SJCRH30 (cell line): ENCODE measurements around the gene AKR1B15. TPM values are rescaled to one million over a fixed set of nuclear protein-coding genes. Genes with fewer than 3 reads are reported as not detected.
"Not testable (repeated sequence)": the region's sequence is repeated elsewhere in the genome, so short reads cannot be mapped to it uniquely, and the experiment has no call there.

ENCODE experiments used
- DNase-seq, 2 experiments: peaks; one replicate each; pipeline ENCODE4 v3.0.0-alpha.2; 2015 to 2020
- H3K27ac ChIP-seq: fragments of 250-450 bp; sonication (Bioruptor Pico); 2 replicates; pipeline ENCODE4 v1.5.1; 2020; ENCODE audit warnings: mild to moderate bottlenecking, moderate library complexity
- H3K27me3 ChIP-seq: fragments of 250-450 bp; sonication (Bioruptor Pico); 2 replicates; pipeline ENCODE4 v1.5.1; 2020; ENCODE audit warnings: mild to moderate bottlenecking, moderate library complexity
- H3K36me3 ChIP-seq: fragments of 250-450 bp; sonication (Bioruptor Pico); 2 replicates; pipeline ENCODE4 v1.5.1; 2020; ENCODE audit warnings: mild to moderate bottlenecking, moderate library complexity
- H3K4me1 ChIP-seq: fragments of 250-450 bp; sonication (Bioruptor Pico); 2 replicates; pipeline ENCODE4 v1.5.1; 2020; ENCODE audit warnings: mild to moderate bottlenecking, moderate library complexity
- H3K4me3 ChIP-seq: fragments of 250-450 bp; sonication (Bioruptor Pico); 2 replicates; pipeline ENCODE4 v1.5.1; 2020; ENCODE audit warnings: mild to moderate bottlenecking, moderate library complexity
- H3K9me3 ChIP-seq: fragments of 250-450 bp; sonication (Bioruptor Pico); replicated peaks from 2 replicates; pipeline ENCODE4 v1.5.1; 2020; ENCODE audit warnings: mild to moderate bottlenecking, moderate library complexity
- total RNA-seq: library from RNA; depleted of rRNA; stranded (reverse); fragments of >200 nt; shearing (Covaris generic); gene quantifications from 2 replicates; pipeline ENCODE4 v1.2.3, GENCODE V29; 2014

The AKR1B15 gene
- total RNA-seq, 1 experiment from 2014 or later, result not detected

DNA sequence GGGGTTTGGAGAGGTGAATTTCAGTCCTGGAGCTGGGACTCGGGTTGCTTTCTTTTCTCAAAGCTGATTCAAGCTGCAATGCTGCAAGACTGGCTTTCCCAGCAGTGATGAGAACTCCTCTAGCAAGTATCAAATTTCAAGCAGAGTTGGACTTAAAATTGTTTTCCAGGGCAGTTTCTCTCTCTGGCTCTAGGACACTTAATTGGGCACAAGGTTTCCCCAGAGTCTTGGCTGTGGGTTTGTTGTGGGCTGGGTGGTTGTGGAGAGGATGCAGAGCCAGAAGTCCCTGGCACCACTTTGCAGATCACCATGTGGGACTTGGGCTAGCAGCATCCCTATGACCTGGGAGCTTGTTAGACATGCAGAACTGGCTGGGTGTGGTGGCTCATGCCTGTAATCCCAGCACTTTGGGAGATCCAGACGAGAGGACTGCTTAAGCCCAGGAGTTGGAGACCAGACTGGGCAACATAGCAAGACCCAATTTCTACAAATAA, 16.8 kb downstream of the AKR1B15 start:
- DNase-seq, result no peak
- H3K9me3 ChIP-seq, result 0 out of 2 replicates have a peak, but pooled peaks cover 5% of the 10 kb centered on the region
- no peaks in the 10 kb centered on the region for H3K36me3 ChIP-seq
- no peaks in the 10 kb centered on the region for H3K27me3 ChIP-seq
- H3K4me1 ChIP-seq, result no peaks in the 10 kb centered on the region
- H3K4me3 ChIP-seq, result no peak overlapping the region
- no peak overlapping the region for H3K27ac ChIP-seq

DNA sequence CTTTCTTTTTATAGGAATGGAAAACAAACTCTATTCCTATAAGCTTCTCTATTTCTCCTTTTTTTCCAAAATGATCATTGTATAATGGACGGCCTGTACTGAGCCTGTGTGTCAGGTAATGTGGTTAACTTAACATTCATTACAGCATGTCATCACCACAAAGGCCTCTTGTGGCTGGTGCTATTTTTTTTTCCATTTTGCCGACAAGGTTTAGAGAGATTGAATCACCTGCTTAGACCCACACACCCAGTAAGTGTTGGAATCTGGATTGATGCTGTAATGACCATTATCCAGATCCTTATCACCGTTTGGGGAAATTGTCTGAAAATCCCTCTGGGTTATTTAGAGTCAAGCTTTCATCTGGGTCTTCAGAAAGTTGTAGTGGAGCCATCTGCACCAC, 18.5 kb downstream of the AKR1B15 start:
- H3K4me3 ChIP-seq, result no peak overlapping the region
- no peaks in the 10 kb centered on the region for H3K4me1 ChIP-seq
- H3K36me3 ChIP-seq, result no peaks in the 10 kb centered on the region
- 0 out of 2 replicates have a peak, but pooled peaks cover 5% of the 10 kb centered on the region for H3K9me3 ChIP-seq
- H3K27ac ChIP-seq, result no peak overlapping the region
- DNase-seq, result no peak
- H3K27me3 ChIP-seq, result no peaks in the 10 kb centered on the region

DNA sequence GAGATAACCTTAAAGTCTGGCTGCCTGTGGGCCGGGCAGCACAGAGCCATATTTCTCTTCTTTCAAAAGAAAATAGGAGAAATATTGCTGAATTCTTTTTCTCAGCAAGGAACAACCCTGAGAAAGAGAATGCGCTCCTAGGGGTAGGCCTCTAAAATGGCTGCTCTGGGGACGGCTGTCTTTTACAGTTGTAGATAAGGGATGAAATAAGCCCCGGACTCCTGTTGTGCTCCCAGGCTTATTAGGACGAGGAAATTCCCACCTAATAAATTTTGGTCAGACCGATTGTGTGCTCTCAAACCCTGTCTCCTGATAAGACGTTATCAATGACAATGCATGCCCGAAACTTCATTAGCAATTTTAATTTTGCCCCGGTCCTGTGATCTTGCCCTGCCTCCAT, 21.1 kb downstream of the AKR1B15 start:
- not testable (repeated sequence) for DNase-seq, H3K27me3 ChIP-seq, H3K9me3 ChIP-seq, H3K4me3 ChIP-seq, H3K27ac ChIP-seq, H3K36me3 ChIP-seq, H3K4me1 ChIP-seq

DNA sequence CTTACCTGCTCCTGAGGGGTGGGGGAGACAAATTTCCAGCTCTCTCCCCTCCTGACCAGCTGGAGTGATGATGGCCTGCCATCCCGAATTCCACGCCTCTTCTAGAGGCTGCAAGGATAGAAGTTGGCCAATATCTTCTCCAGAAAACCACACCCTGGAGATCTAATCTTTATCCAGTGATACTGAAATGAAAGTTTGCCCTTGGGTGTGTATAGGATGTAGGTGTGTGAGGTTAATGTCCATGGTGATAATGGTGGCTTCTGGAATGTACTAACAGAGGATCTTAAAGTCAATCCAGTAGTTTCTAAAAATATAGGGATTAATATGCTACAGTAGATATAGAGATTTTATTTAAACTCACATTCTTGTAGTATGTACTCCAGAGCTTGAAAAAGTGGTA, 22.2 kb downstream of the AKR1B15 start:
- no peak overlapping the region for H3K27ac ChIP-seq
- no peaks in the 10 kb centered on the region for H3K36me3 ChIP-seq
- H3K27me3 ChIP-seq, result no peaks in the 10 kb centered on the region
- no peak overlapping the region for H3K4me3 ChIP-seq
- DNase-seq, result no peak
- H3K4me1 ChIP-seq, result no peaks in the 10 kb centered on the region
- H3K9me3 ChIP-seq, result no peaks in the 10 kb centered on the region

DNA sequence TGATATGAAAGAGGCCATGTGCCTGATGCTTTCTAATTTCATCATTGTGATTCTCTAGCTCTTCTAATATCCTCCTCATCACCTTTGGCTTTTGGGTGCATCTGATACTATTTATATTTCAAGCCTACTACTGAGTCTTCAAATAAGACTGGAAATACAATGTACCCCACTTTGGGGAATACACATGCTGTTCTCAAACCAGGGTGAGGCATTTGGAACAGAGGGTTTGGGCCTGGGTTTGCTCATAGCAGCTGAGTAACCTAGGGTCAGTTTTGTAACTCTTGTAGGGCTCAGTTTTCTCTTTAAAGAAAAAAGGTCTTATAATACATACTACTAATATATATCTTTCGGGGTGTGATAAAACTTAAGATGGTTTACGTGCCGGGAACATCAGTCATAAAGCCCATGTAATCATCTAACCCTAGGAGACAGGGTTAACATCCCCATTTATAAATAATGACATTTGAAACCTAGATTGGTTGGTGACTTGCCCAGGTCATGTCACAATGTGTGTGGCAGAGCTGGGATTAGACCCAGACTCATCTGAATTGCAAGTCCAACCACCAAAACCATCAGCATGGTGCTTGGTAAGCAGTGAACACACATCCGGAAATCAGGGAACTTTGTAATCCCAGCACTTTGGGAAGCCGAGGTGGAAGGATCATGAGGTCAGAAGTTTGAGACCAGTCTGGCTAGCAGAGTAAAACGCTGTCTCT, 23.0 kb downstream of the AKR1B15 start:
- H3K4me3 ChIP-seq, result no peak overlapping the region
- H3K4me1 ChIP-seq, result no peaks in the 10 kb centered on the region
- H3K9me3 ChIP-seq, result no peaks in the 10 kb centered on the region
- no peaks in the 10 kb centered on the region for H3K27me3 ChIP-seq
- no peak for DNase-seq
- no peak overlapping the region for H3K27ac ChIP-seq
- H3K36me3 ChIP-seq, result no peaks in the 10 kb centered on the region

DNA sequence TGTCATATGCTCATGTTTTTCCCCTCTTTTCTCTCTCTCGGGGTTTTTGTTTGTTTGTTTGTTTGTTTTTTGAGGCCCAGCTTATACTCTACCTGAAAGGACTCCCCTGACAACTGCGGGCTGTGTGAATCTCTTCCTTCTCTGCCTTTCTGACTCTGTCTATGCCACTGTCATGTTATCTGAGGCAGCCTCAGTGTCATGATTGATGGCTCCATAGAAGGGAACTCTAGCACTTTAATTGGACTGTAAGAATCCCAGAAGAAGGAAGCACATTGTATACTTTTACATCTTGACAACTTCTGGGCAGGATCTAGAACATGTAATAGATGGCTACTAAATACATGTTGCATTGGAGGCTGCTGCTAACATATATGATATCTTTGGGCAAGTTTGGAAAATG, 25.4 kb downstream of the AKR1B15 start:
- H3K9me3 ChIP-seq, result no peaks in the 10 kb centered on the region
- H3K4me3 ChIP-seq, result no peak overlapping the region
- no peaks in the 10 kb centered on the region for H3K4me1 ChIP-seq
- H3K27ac ChIP-seq, result no peak overlapping the region
- DNase-seq, result no peak
- no peaks in the 10 kb centered on the region for H3K36me3 ChIP-seq
- H3K27me3 ChIP-seq, result no peaks in the 10 kb centered on the region

DNA sequence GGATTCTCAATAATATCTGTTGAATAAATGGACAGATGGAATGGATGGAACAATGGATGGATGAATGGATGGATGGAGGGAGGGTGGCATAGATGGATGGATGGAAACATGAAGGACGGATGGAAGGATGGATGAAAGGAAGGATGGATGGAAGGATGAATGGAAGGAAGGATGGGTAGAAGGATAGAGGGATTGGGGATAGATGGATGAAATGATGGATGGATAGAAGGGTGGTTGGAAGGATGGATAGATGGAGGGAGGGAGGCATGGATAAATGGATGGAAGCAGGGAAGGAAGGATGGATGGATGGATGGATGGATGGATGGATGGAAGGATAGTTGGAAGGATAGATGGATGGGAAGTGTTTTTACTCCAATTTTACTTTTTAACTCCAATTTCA, 35.4 kb downstream of the AKR1B15 start:
- no peak overlapping the region for H3K4me3 ChIP-seq
- H3K4me1 ChIP-seq, result no peaks in the 10 kb centered on the region
- no peak for DNase-seq
- H3K9me3 ChIP-seq, result 0 out of 2 replicates have a peak, but pooled peaks cover 2% of the 10 kb centered on the region
- no peaks in the 10 kb centered on the region for H3K36me3 ChIP-seq
- no peaks in the 10 kb centered on the region for H3K27me3 ChIP-seq
- H3K27ac ChIP-seq, result no peak overlapping the region

DNA sequence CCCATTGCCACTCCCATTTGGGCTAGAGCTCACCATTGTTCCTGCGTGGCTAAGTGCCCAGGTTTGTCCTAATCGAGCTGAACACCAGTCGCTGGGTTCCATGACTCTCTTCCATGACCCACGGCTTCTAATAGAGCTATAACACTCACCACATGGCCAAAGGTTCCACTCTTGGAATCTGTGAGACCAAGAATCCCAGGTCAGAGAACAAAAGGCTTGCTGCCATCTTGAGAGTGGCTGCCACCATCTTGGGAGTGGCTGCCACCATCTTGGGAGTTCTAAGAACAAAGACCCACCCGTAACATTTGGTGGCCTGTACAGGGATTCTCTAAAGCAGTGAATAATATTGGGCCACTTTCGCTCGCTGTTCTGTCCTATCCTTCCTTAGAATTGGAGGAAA, 37.0 kb downstream of the AKR1B15 start:
- Histone ChIP-seq H3K27ac (no peak overlapping the region), H3K9me3 (0 out of 2 replicates have a peak, but pooled peaks cover 2% of the 10 kb centered on the region), H3K4me3 (no peak overlapping the region), H3K27me3 (no peaks in the 10 kb centered on the region), H3K36me3 (no peaks in the 10 kb centered on the region), H3K4me1 (no peaks in the 10 kb centered on the region)
- no peak for DNase-seq

DNA sequence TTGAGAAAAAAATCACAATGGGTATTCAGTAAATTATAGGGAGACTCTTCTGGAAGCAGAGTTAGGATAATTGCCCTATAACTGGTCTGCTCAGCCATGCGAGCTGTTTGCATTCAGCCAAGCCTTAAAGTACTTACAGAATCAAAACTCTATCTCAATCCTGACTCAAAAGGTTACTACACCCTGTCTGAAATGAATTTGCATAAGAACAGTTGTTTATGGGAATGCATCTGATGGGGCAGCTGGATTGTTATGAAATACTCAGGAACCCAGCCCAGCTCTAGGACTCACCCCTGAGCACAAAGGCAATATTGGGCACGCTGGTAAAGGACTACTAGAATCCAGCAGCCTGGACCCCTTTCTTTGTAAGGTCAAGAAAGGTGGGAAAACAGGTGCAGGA, 38.8 kb downstream of the AKR1B15 start:
- DNase-seq, result no peak
- Histone ChIP-seq H3K27me3 (no peaks in the 10 kb centered on the region), H3K36me3 (no peaks in the 10 kb centered on the region), H3K4me3 (no peak overlapping the region), H3K27ac (no peak overlapping the region), H3K4me1 (no peaks in the 10 kb centered on the region), H3K9me3 (0 out of 2 replicates have a peak, but pooled peaks cover 2% of the 10 kb centered on the region)

DNA sequence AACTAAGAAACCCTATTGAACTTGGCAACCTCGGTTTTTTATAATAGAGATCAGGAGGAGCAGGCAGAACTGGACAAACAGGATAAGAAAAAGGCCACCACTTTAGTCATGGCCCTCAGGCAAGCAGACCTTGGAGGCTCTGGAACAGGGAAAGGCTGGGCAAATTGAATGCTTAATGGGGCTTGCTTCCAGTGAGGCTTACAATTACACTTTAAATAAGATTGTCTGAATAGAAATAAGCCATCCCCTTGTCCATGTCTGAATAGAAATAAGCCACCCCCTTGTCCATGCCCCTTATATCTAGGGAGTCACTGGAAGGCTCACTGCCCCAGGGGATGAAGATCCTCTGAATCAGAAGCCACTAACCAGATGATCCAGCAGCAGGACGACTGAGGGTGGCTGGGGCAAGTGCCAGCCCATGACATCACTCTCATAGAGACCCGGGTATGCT, 40.6 kb downstream of the AKR1B15 start:
- DNase-seq, result no peak

DNA sequence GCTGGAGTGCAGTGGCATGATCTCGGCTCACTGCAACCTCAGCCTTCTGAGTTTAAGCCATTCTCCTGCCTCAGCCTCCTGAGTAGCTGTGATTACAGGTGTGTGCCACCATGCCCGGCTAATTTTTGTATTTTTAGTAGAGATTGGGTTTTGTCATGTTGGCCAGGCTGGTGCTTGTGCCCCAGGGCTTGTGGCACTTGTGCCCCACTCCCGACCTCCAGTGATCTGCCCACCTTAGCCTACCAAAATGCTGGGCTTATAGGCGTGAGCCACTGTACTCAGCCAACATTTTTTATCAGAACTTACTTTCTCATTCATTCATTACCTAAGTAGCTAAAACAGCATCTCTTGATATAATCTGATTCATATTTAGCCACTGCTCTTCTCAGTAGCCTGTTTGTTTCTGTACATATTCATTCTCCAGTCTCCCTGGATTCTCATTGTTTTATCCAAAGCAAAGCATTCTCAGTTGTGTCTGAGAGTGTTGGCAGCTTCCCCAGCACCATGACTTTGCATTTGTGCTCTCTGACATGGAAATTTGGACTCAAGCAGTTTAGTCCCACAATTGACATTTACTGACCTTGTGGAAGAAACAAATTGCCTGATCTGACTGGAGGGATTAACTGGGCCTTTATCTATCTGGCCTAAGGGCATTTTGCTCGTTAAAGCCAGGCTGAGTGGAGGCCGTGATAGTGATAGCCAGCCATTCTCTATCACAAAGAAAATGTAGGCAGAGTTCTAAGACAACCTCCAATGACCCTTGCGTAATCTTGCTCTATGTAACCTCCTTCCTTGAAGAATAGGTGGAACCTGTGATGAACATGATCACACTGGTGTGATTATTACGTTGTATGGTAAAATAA, 44.9 kb downstream of the AKR1B15 start:
- DNase-seq, result peak in 1 of 2 experiments; percentile 32
- Histone ChIP-seq H3K9me3 (no peaks in the 10 kb centered on the region), H3K27me3 (no peaks in the 10 kb centered on the region), H3K36me3 (no peaks in the 10 kb centered on the region), H3K4me3 (no peak overlapping the region), H3K27ac (no peak overlapping the region), H3K4me1 (no peaks in the 10 kb centered on the region)

More for the DNA sequence above, 40.6 kb downstream of the AKR1B15 start:
- Histone ChIP-seq H3K27ac (no peak overlapping the region), H3K4me3 (no peak overlapping the region), H3K27me3 (no peaks in the 10 kb centered on the region), H3K9me3 (no peaks in the 10 kb centered on the region), H3K36me3 (no peaks in the 10 kb centered on the region), H3K4me1 (no peaks in the 10 kb centered on the region)

DNA sequence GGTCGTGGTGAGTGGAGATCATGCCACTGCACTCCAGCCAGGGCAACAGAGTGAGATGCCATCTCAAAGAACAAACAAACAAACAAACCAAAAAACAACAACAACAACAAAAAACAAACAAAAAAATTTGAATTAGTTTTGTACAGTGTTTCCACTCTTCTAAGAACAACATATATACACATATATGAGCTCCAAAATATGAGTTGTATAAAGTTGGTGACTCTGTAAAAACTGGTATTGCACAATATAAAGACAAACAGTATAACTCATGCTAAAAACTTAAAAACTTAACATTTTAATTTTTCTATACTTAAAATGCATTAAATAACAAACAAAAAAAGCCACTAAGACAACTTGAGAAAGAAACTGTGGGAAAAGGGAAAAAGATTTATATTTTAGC, 46.0 kb downstream of the AKR1B15 start:
- DNase-seq, result no peak
- H3K27ac ChIP-seq, result no peak overlapping the region

DNA sequence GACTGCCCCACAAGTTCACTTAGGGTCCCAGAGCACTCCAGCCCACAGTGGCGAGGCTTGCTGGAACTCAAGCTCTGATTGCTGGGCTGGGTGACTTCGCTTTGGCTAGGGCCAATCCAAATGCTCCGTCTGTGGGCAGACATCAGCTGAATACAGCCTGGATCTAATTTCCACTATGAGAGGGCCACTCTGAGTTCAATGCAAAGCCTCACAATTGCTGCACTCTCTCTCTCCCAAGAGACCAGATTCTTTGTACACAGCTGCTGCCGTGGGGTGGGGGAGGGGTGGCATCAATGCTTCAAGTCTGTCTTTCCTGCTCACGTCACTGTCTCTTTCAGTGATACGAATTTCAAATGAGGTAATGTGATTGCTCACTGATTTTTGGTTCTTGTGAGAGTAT, 50.5 kb downstream of the AKR1B15 start:
- DNase-seq, result peak; percentile 82 to 91
- H3K9me3 ChIP-seq, result no peaks in the 10 kb centered on the region
- H3K4me3 ChIP-seq, result no peak overlapping the region
- H3K36me3 ChIP-seq, result no peaks in the 10 kb centered on the region
- H3K4me1 ChIP-seq, result peaks cover 9% of the 10 kb centered on the region
- H3K27me3 ChIP-seq, result no peaks in the 10 kb centered on the region
- no peak overlapping the region for H3K27ac ChIP-seq

More for the DNA sequence above, 46.0 kb downstream of the AKR1B15 start:
- H3K4me3 ChIP-seq, result no peak overlapping the region
- H3K9me3 ChIP-seq, result no peaks in the 10 kb centered on the region
- H3K36me3 ChIP-seq, result no peaks in the 10 kb centered on the region
- peaks cover 8% of the 10 kb centered on the region for H3K4me1 ChIP-seq
- H3K27me3 ChIP-seq, result no peaks in the 10 kb centered on the region

DNA sequence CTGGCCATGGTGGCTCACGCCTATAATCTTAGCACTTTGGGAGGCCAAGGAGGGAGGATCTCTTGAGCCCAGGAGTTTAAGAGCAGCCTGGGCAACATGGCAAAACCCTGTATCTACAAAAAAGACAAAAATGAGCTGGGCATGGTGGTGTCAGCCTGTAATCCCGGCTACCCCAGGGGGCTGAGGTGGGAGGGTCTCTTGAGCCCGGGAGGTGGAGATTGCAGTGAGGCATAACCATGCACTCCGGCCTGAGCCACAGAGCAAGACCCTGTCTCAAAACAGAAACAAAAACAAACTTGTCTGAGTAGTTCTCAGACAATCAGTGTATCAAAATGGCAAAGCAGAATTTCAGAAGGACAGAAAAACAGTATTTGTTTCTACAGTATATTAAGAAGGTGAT, 52.5 kb downstream of the AKR1B15 start:
- Histone ChIP-seq H3K36me3 (no peaks in the 10 kb centered on the region), H3K4me1 (peaks cover 9% of the 10 kb centered on the region), H3K9me3 (no peaks in the 10 kb centered on the region), H3K4me3 (no peak overlapping the region), H3K27ac (no peak overlapping the region), H3K27me3 (no peaks in the 10 kb centered on the region)
- no peak for DNase-seq

DNA sequence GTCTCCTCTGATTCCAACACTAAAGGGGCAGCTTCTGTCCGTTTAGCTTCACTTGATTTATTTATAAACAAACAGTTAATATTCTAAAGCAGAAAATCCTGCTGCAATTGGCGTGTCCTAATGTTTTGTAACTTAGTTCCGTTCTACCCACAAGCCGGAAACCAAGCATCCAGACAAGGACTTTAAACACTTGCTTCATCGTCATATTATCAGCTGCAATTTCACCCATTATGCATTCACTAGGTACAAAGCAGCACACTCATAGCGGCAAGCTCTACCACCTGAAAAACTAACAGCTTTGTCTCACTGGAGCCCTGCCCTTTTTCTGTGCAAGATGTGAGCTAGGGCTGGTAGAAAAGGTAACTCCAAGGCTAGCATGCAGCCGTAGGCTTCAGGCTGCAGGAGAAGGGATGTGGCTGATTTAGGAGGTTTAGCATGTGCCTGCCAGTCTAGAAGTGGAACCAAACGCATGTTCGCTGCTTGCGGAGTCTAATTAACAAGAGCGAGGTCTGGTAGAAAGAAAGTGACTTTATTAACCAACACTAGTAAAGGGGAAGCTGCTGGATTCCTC, 54.1 kb downstream of the AKR1B15 start:
- Histone ChIP-seq H3K27me3 (no peaks in the 10 kb centered on the region; the same call in 1 of the 2 replicates), H3K4me1 (peaks cover 9% of the 10 kb centered on the region), H3K4me3 (peak overlapping the region; percentile 40), H3K36me3 (no peaks in the 10 kb centered on the region), H3K27ac (no peak overlapping the region), H3K9me3 (no peaks in the 10 kb centered on the region)
- peak in 1 of 2 experiments; percentile 38 for DNase-seq
